Endothelial cell (in vitro differentiated cells): ENCODE results near the gene HOXB9. TPM values are rescaled to one million over a fixed set of nuclear protein-coding genes. Genes with fewer than 3 reads are reported as not detected.

ENCODE experiments used
- DNase-seq: peaks from one replicate; pipeline ENCODE4 v3.0.0; 2021; ENCODE audit warnings: low spot score
- H3K27ac Mint-ChIP-seq: one replicate; pipeline ENCODE4 v1.8.0; 2021; ENCODE audit warnings: mixed read lengths, inconsistent platforms; ENCODE audit not compliant: unreplicated experiment
- H3K27me3 Mint-ChIP-seq: one replicate; pipeline ENCODE4 v1.8.0; 2021; ENCODE audit warnings: mild to moderate bottlenecking, moderate library complexity, mixed read lengths, inconsistent platforms; ENCODE audit not compliant: unreplicated experiment
- H3K36me3 Mint-ChIP-seq: one replicate; pipeline ENCODE4 v1.8.0; 2021; ENCODE audit warnings: mild to moderate bottlenecking, low read depth, mixed read lengths, inconsistent platforms; ENCODE audit not compliant: unreplicated experiment
- H3K4me1 Mint-ChIP-seq: one replicate; pipeline ENCODE4 v1.8.0; 2021; ENCODE audit warnings: mild to moderate bottlenecking, mixed read lengths, inconsistent platforms; ENCODE audit not compliant: unreplicated experiment
- H3K4me3 Mint-ChIP-seq: one replicate; pipeline ENCODE4 v1.8.0; 2021; ENCODE audit warnings: mild to moderate bottlenecking, mixed read lengths, inconsistent platforms; ENCODE audit not compliant: unreplicated experiment
- H3K9me3 Mint-ChIP-seq: one replicate; pipeline ENCODE4 v1.8.0; 2021; ENCODE audit warnings: mixed read lengths, inconsistent platforms; ENCODE audit not compliant: unreplicated experiment
- microRNA-seq: library from miRNA; unstranded; fragments of <30 nt; microRNA quantifications from one replicate; pipeline ENCODE4, GENCODE V29; 2020; ENCODE audit not compliant: unreplicated experiment
- total RNA-seq: library from RNA; stranded (reverse); fragmentation: NEBNext Ultra II Directional; extraction: Animal tissue kit (Norgen Biotek cat#: 25700); gene quantifications from one replicate; pipeline ENCODE4 v1.2.1, GENCODE V29; 2021; ENCODE audit not compliant: unreplicated experiment
- TF ChIP-seq, protein P1 (sequence below): fragments of 200-600 bp; sonication (generic); IDR thresholded peaks from one replicate; pipeline ENCODE4 v1.5.0; 2021; ENCODE audit warnings: antibody characterized with exemption; ENCODE audit not compliant: unreplicated experiment

Gene HOXB9
- total RNA-seq, 1 donor from 2014 or later, result 0.49 TPM

- Mint-ChIP-seq H3K36me3 (peaks cover 6% of the 10 kb centered on the region), H3K27me3 (peaks cover 40% of the 10 kb centered on the region), H3K4me1 (peaks cover 63% of the 10 kb centered on the region), H3K4me3 (peak overlapping the region; percentile 80), H3K27ac (no peak overlapping the region), H3K9me3 (no peaks in the 10 kb centered on the region)
- TF ChIP-seq, protein P1, sequence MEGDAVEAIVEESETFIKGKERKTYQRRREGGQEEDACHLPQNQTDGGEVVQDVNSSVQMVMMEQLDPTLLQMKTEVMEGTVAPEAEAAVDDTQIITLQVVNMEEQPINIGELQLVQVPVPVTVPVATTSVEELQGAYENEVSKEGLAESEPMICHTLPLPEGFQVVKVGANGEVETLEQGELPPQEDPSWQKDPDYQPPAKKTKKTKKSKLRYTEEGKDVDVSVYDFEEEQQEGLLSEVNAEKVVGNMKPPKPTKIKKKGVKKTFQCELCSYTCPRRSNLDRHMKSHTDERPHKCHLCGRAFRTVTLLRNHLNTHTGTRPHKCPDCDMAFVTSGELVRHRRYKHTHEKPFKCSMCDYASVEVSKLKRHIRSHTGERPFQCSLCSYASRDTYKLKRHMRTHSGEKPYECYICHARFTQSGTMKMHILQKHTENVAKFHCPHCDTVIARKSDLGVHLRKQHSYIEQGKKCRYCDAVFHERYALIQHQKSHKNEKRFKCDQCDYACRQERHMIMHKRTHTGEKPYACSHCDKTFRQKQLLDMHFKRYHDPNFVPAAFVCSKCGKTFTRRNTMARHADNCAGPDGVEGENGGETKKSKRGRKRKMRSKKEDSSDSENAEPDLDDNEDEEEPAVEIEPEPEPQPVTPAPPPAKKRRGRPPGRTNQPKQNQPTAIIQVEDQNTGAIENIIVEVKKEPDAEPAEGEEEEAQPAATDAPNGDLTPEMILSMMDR, result no peak
- DNase-seq, result no peak
Measured at GRCh38 chr17:48575673-48576478, 50.3 kb downstream of the HOXB9 start.

DNA sequence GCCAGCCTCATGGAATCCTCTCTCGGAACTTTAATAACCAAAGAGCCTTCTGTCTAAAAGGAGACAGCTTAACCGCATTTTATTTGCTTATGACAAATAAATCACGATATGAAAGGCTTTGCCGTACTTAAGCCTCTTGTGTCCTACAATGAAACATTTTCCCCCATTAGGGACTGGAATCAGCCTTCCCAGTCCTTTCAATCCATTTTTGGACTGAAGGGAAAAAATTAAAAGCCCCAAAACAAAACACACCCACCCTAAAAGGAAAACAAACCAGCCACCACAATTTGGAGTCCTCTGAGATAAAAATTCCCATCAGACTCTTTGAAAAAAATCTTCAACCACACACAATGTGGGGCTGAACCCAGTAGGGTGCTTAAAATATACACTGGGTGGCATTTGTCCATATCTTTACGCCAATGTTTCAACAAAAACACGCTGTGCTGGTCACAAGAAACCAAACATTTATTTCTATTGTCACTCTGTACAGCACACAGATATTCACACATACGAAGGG is 51.0 kb downstream of the HOXB9 start:
- Mint-ChIP-seq H3K27ac (no peak overlapping the region), H3K27me3 (peaks cover 38% of the 10 kb centered on the region), H3K4me1 (peaks cover 61% of the 10 kb centered on the region), H3K9me3 (no peaks in the 10 kb centered on the region), H3K36me3 (peaks cover 6% of the 10 kb centered on the region), H3K4me3 (no peak overlapping the region)
- no peak for DNase-seq
- TF ChIP-seq, protein P1, result no peak

DNA sequence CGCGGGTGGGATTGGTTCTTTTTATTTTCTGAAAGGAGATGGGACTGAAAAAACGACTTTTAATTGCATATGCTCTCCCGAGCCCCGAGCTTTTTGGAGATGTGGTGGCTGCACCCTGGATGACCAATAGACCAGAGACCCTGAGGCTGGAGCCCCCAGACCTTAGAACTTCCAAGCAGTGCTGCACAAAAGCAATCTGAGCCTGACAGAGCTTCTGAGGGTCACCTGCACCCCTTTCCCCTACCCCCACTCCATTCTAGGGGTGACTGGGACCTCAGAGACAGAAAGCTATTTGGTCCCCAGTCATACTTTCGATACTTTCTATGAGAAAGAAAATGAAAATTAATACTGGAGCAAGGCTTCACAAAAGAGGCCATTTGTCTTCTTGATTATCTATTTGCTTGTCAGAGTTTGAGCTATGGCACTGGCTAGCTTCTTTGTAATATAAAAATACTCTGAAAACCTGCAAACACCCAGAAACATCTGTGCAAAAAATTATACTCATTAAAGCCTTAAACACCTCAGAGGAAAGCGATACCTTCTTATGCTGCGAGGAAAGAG is 51.6 kb downstream of the HOXB9 start:
- Mint-ChIP-seq H3K4me1 (peaks cover 64% of the 10 kb centered on the region), H3K27ac (no peak overlapping the region), H3K9me3 (no peaks in the 10 kb centered on the region), H3K36me3 (peaks cover 6% of the 10 kb centered on the region), H3K4me3 (no peak overlapping the region), H3K27me3 (peaks cover 34% of the 10 kb centered on the region)
- no peak for DNase-seq
- TF ChIP-seq, protein P1, result no peak

DNA sequence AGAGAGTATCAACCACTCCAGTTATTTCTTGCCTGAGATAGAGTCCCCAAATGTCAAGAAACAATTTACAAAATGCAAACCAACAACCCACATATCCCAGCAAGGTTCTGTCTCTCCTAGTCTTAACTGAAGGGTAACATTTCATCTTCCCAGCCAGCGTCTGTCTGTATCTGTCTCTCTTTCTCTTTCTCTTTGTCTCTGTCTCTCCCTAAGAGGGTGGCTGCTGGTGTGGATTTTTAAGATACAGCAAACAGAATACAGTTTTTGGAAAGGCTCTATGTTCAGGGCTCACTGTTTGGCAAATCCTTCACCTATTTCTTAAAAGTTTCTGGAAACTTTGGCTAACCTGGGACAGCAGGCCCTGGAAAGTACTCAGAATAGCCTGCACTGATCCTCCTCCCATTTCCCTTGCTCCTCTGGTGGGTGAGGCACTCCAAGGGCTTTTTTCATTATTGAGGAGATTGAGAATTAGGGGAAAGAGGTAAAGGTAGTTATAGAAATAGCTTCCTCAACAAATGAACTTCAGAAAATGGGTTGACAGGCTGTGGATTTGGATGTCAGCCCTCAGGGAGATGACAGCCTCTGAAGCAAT is 54.2 kb downstream of the HOXB9 start:
- Mint-ChIP-seq H3K36me3 (peaks cover 6% of the 10 kb centered on the region), H3K9me3 (no peaks in the 10 kb centered on the region), H3K27me3 (peaks cover 25% of the 10 kb centered on the region), H3K4me1 (peaks cover 60% of the 10 kb centered on the region), H3K27ac (no peak overlapping the region), H3K4me3 (peak overlapping the region; percentile 6)
- no peak for DNase-seq
- TF ChIP-seq, protein P1, result no peak

Small RNAs within 50 kb of the gene (microRNA-seq; reads per million reads assigned to microRNA genes)
- gene MIR196A1, result not detected

Other genes with a start within 250 kb of the HOXB9 start
- 2.1 TPM for gene SKAP1, start 196.1 kb downstream of the HOXB9 start, total RNA-seq
- not detected for gene HOXB1, start 95.3 kb downstream of the HOXB9 start, total RNA-seq
- gene HOXB2, start 81.2 kb downstream of the HOXB9 start, total RNA-seq, result 5.6 TPM
- gene HOXB4, start 48.0 kb downstream of the HOXB9 start, total RNA-seq, result 6.5 TPM
- gene HOXB3, start 36.1 kb downstream of the HOXB9 start, total RNA-seq, result 17.7 TPM
- gene HOXB5, start 32.6 kb downstream of the HOXB9 start, total RNA-seq, result 0.59 TPM
- gene HOXB6, start 21.4 kb downstream of the HOXB9 start, total RNA-seq, result 1.9 TPM
- gene HOXB7, start 15.3 kb downstream of the HOXB9 start, total RNA-seq, result 3.6 TPM
- 0.15 TPM for gene HOXB8, start 11.1 kb downstream of the HOXB9 start, total RNA-seq
- gene PRAC1, start 96.2 kb upstream of the HOXB9 start, total RNA-seq, result not detected
- not detected for gene PRAC2, start 96.8 kb upstream of the HOXB9 start, total RNA-seq
- gene HOXB13, start 102.4 kb upstream of the HOXB9 start, total RNA-seq, result not detected
- gene TTLL6, start 190.9 kb upstream of the HOXB9 start, total RNA-seq, result 0.87 TPM
- 46.1 TPM for gene CALCOCO2, start 204.7 kb upstream of the HOXB9 start, total RNA-seq